ENCODE measurements around the gene CAMTA1.
"Not testable (repeated sequence)": the region's sequence is repeated elsewhere in the genome, so short reads cannot be mapped to it uniquely, and the experiment has no call there.

The CAMTA1 gene

DNA sequence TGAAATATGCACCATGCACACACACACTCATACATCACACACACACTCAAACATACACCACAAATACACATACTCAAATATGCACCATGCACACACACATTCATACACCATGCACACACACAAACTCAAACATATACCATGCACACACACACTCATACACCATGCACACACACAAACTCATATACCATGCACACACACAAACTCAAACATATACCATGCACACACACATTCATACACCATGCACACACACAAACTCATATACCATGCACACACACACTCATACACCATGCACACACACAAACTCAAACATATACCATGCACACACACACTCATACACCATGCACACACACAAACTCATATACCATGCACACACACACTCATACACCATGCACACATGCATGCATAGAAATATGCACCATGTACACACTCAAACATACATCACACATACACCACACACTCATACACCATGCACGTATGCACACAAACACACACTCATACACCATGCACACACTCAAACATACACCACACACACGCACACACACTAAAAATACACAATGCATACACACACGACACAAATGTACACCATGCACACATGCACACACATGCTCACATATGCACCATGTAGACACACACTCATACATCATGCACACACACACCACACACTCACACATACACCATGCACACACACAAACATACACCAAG is 362.5 kb downstream of the CAMTA1 start:
- not testable (repeated sequence) for DNase-seq (ENCODE audit: low read depth in 3 of 3)

- no peak for DNase-seq (ENCODE audit: low read depth in 3 of 3)
Observed at GRCh38 chr1:7149080-7149838, 364.0 kb downstream of the CAMTA1 start.

GRCh38 chr1:7150724-7151280 is 365.5 kb downstream of the CAMTA1 start:
- DNase-seq (ENCODE audit: low read depth in 3 of 3): no peak

DNA sequence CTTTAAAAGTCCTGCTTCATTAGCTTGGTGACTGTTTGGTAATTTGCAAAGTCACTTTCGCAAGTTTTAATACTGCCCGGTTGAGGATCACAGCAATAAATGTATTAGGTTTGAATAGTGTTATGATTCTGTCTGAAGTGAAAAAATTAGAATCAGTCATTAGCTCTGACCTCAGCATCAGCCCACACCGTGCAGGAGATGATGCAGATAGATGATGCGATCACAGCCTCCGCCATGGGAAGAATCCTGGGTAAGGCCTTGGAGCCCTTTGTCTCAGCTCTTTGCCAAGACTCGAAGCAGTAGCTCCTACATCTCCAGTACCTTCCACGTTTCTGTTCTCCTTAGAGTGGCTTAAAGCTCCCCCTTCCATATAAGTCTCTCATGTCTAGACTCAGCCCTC is 366.7 kb downstream of the CAMTA1 start:
- no peak for DNase-seq (ENCODE audit: low read depth in 3 of 3)

DNA sequence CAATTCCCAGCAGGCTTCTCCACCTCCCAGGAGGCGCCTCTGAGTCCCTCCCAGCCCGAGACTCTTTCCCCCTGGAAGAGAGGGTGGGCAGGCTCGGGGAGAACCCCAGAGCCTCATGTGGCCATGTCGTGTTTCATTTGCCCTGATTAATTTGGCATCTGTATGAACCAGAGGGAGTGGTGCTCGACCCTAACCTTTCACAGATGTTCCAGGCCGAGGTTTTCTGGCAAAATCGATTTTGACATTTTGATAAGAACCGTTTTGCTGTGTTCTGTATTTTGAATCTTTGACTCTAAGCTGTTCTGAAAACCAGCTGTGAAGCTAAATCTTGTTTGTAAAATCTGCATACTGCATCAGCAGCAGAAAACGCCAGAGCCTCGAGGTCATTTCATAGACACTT is 367.4 kb downstream of the CAMTA1 start:
- no peak for DNase-seq (ENCODE audit: low read depth in 3 of 3)

GRCh38 chr1:7153464-7153863 is 368.2 kb downstream of the CAMTA1 start:
- no peak for DNase-seq (ENCODE audit: low read depth in 3 of 3)

- DNase-seq (ENCODE audit: low read depth in 3 of 3): no peak
Observed at GRCh38 chr1:7159116-7159781, 374.0 kb downstream of the CAMTA1 start.

DNA sequence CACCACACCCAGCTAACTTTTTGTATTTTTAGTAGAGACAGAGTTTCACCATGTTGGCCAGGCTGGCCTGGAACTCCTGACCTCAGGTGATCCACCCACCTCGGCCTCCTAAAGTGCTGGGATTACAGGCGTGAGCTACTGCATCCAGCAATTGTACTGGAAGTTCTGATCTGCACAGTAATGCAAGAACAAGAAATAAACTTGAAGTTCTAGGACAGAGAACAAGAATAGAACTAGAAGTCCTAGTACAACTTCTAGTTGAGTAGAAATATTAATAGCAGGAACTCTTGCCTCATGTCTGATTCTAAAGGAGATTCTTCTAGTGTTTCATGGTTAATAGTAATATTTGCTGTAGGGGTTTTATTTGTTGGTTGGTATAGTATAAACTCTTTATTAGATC is 383.3 kb downstream of the CAMTA1 start:
- DNase-seq (ENCODE audit: low read depth in 3 of 3): not testable (repeated sequence)

GRCh38 chr1:7171168-7171567 is 385.9 kb downstream of the CAMTA1 start:
- no peak for DNase-seq (ENCODE audit: low read depth in 3 of 3)

DNA sequence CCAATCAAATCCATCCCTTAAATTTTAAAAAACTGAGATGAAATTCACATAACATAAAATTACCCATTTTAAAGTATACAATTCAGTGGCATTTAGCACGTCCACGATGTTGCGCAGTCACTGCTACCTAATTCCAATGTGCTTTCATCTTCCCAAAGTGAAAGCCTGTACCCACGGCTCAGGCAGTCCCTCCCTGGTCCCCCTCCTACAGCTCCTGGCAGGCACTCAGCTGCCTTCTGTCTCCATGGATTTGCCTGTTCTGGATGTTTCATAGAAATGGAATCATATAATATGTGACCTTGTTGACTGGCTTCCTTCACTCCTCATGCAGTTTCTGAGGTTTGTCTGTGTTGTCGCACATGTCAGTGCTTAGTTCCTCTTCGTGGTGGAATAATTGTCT is 386.3 kb downstream of the CAMTA1 start:
- no peak for DNase-seq (ENCODE audit: low read depth in 3 of 3)

GRCh38 chr1:7172804-7173203 is 387.6 kb downstream of the CAMTA1 start:
- no peak for DNase-seq (ENCODE audit: low read depth in 3 of 3)

- no peak for DNase-seq (ENCODE audit: low read depth in 3 of 3)
Observed at GRCh38 chr1:7174561-7174960, 389.3 kb downstream of the CAMTA1 start.

DNA sequence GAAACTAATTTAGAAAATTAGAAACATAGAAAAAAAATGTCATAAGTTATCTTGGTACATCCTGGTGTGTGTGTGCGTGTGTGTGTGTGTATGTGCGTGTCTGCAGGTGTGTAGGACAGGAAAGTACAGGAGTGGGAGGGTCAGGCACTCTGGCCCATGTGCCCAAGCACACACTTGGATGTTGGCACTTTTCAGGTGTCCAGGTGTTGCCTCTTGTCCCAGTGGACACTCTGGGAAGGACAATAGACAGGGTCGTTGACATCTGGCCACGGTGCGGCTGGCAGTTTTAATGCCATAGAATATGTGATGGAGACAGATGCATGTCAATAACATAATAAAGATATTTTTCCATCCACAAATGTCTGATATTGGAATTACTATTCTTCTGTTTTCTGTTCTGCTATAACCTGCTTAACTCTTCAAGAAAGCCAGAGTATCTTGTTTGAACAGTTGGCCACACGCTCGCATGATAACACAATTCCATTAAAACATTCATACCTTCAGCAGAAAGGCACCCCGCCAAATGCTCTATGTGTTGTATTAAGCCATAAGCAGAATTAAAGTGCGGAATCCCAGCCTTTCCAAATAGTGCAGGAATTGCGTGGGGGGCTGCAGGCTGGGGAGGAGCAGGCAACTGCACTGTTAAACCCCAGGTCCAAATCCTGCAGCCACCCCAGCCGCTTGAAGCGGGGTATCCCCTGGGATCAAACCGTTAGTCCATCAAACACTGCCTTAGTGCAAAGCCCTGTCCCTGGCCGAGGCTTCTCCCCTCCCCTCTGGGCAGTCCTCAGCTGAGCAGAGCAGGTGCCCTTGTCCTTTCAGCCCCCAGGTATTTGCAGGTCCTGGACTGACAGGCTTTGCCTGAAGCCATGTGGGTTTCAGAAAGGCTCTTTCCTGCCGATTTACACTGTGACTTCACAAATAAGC is 390.0 kb downstream of the CAMTA1 start:
- no peak for DNase-seq (ENCODE audit: low read depth in 3 of 3)

GRCh38 chr1:7177021-7177420 is 391.8 kb downstream of the CAMTA1 start:
- DNase-seq (ENCODE audit: low read depth in 3 of 3): no peak

DNA sequence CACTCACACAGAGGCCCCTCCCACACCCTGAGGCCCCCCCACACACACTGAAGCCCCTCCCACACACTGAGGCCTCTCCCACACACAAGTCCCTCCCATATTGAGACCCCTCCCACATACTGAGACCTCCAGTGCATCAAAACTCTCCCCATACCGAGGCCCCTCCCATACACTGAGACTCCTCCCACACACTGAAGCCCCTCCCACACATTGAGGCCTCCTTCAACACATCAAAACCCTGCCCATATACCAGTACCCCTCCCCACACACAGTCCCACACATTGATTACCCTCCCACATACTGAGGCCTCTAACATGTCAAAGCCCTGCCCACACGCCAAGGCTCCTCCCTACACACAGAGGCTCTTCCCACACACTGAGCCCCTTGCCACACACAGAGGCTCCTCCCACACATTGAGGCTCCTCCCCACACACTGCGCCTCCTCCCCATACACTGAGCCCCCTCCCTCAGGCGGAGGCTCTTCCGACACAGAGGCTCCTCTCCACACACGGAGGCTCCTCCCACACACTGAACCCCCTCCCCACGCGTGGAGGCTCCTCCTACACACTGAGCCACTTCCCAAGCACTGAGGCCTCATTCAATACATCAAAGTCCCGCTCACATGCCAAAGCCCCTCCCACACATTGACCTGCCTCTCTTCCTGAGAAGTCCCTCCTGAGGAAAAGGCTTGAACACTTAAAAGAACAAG is 392.3 kb downstream of the CAMTA1 start:
- no peak for DNase-seq (ENCODE audit: low read depth in 3 of 3)

DNA sequence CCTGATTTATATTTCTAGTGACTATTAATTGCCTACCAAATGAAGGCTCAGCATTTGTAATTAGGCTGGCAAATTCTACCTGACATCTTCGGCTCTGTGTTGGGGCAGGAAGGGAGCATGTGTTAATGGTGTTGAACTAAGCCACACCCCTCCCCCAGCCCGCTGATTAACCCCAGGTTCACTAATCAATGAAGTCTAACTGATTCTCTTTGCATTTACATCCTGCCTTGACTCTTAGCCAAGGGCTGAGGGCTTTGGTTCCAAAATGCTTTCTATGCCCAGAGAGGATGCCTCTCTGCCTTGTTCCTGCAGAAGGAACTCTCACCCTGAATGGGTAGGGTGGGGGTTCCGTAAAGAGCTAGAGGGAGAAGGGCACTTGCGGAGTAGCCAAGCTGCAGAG is 393.1 kb downstream of the CAMTA1 start:
- DNase-seq (ENCODE audit: low read depth in 3 of 3): no peak

- no peak for DNase-seq (ENCODE audit: low read depth in 3 of 3)
Observed at GRCh38 chr1:7178741-7179140, 393.5 kb downstream of the CAMTA1 start.

DNA sequence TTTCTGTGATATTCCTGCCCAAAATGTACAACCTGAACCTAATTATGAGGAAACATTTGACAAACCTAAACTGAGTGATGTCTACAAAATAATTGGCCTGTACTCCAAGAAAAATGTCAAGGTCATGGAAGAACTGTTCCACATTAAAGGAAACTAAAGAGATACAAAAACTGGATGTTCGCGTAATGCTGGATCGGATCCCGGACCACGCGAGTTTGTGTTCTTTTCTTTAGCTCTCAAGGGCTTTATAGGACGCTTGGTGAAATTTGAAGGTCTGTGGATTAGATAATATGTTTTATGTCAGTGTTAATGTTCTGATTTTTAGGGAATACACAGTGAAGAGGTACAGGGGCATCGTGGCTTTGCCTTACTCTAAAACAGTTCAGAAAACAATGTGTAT is 400.5 kb downstream of the CAMTA1 start:
- no peak for DNase-seq (ENCODE audit: low read depth in 3 of 3)

DNA sequence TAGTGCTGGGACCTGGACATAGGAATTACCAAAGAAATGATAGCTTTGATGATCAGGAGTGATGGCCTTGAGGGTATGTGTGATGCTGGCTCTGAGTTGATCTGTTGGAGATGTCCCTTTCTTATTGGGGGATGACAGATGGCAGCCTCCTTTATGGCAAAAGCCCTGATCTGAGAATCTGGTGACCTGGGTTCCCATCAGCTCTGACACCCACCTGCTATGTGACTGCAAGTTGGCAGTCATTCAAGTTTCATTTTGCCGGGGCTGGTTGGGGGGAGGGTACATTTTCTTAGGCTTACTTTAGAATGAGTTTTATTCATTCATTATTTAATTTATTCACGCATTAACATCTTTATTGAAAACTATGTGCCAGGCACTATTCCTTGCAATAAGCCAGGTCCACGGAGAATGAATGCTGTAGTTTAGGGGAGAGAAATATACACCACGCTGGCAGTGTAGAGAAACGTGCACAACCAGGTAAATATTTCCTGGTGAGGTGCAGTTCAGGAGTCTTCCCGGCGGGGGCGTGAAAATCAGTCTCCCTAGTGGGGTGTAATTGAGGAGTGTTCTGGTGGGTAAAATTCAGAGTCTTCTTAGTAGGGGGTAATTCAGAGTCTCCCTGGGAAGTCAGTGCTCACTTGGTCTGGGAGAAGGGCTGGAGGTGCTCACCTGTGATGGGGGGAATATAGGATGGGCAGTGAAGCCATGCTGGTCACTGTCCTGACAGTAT is 401.3 kb downstream of the CAMTA1 start:
- DNase-seq (ENCODE audit: low read depth in 3 of 3): no peak

GRCh38 chr1:7187112-7187493 is 401.8 kb downstream of the CAMTA1 start:
- no peak for DNase-seq (ENCODE audit: low read depth in 3 of 3)

Data from stimulated activated CD4-positive, alpha-beta T cell treated with anti-CD3 and anti-CD28 coated beads, TNF-alpha, amount 100 ng/mL, for 24 hours (primary cell).